Measurements from ENCODE around the gene FYCO1. TPM values are rescaled to one million over a fixed set of nuclear protein-coding genes. Genes with fewer than 3 reads are reported as not detected.
A peak's percentile ranks its signal among the peaks of the same experiment; 100 is the strongest.

FYCO1 gene
- total and polyA plus RNA-seq, 2 donors (not counting 1 experiment from before 2014, with no cell fraction given): 19.2 to 82.2 TPM

DNA sequence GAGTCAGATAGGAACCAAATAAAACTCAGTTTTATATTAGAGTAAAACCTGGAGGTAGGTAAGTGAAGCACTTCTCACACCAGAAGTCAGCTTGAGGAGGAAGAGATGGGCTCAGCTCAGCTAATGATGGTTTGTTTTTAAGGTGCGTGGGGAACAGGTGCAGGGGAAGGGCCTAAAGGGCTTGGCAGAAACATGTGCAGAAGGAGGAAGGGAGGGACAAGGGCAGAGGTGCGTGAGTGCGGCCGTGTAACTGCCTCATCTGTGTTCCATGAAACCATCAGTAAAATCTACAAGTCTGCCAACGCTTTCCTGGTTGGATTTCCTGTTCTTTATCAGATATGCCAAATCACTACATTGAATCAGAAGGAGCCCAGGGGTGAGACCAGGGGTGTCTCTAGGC is 19.9 kb downstream of the FYCO1 start:
- Histone ChIP-seq H3K27me3 (ENCODE audit: control insufficient read depth, insufficient read depth, low read length) (no peaks in the 10 kb centered on the region), H3K4me2 (ENCODE audit: extremely low read depth, insufficient read depth, low read length) (no peak overlapping the region), H4K20me1 (ENCODE audit: control insufficient read depth, extremely low read depth, insufficient read depth, low read length) (no peaks in the 10 kb centered on the region), H3K9ac (ENCODE audit: insufficient read depth, low read length) (no peak overlapping the region), H3K27ac (ENCODE audit: insufficient read depth, low read length) (no peak overlapping the region), H3K36me3 (ENCODE audit: control insufficient read depth, insufficient read depth, low read length) (peaks cover 13% of the 10 kb centered on the region), H3K9me3 (ENCODE audit: control insufficient read depth, insufficient read depth, low read depth, low read length) (no peaks in the 10 kb centered on the region), H3K4me3 (replicated peaks in 1 of 4; ENCODE audit: control extremely low read depth in 1 of 4, insufficient read depth in 1 of 4, low read depth in 3 of 4, low read length in 4 of 4) (no peak overlapping the region), H2AFZ (ENCODE audit: low read length) (no peak overlapping the region), H3K79me2 (ENCODE audit: control insufficient read depth, insufficient read depth, low read length) (no peaks in the 10 kb centered on the region), H3K4me1 (ENCODE audit: control insufficient read depth, extremely low read depth, insufficient read depth, low read length) (peaks cover 9% of the 10 kb centered on the region)
- TF ChIP-seq EZH2 (IDR thresholded peaks at IDR 0.05; ENCODE audit: low read length, missing control alignments): no peak
- TF ChIP-seq, protein P1, sequence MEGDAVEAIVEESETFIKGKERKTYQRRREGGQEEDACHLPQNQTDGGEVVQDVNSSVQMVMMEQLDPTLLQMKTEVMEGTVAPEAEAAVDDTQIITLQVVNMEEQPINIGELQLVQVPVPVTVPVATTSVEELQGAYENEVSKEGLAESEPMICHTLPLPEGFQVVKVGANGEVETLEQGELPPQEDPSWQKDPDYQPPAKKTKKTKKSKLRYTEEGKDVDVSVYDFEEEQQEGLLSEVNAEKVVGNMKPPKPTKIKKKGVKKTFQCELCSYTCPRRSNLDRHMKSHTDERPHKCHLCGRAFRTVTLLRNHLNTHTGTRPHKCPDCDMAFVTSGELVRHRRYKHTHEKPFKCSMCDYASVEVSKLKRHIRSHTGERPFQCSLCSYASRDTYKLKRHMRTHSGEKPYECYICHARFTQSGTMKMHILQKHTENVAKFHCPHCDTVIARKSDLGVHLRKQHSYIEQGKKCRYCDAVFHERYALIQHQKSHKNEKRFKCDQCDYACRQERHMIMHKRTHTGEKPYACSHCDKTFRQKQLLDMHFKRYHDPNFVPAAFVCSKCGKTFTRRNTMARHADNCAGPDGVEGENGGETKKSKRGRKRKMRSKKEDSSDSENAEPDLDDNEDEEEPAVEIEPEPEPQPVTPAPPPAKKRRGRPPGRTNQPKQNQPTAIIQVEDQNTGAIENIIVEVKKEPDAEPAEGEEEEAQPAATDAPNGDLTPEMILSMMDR (conservative IDR thresholded peaks at IDR 0.05 in 1 of 2, IDR thresholded peaks at IDR 0.05 in 1 of 2; ENCODE audit: low read depth in 1 of 2, low read length in 2 of 2): no peak
- no peak for DNase-seq (ENCODE audit: low read depth in 2 of 2)

- H4K20me1 ChIP-seq (ENCODE audit: control insufficient read depth, extremely low read depth, insufficient read depth, low read length): no peaks in the 10 kb centered on the region
- no peak overlapping the region for H3K4me2 ChIP-seq (ENCODE audit: extremely low read depth, insufficient read depth, low read length)
- no peaks in the 10 kb centered on the region for H3K9me3 ChIP-seq (ENCODE audit: control insufficient read depth, insufficient read depth, low read depth, low read length)
- TF ChIP-seq, protein P1 (conservative IDR thresholded peaks at IDR 0.05 in 1 of 2, IDR thresholded peaks at IDR 0.05 in 1 of 2; ENCODE audit: low read depth in 1 of 2, low read length in 2 of 2): no peak
- TF ChIP-seq EZH2 (IDR thresholded peaks at IDR 0.05; ENCODE audit: low read length, missing control alignments): no peak
- no peak for DNase-seq (ENCODE audit: low read depth in 2 of 2)
- H3K9ac ChIP-seq (ENCODE audit: insufficient read depth, low read length): no peak overlapping the region
- H3K79me2 ChIP-seq (ENCODE audit: control insufficient read depth, insufficient read depth, low read length): no peaks in the 10 kb centered on the region
- H3K36me3 ChIP-seq (ENCODE audit: control insufficient read depth, insufficient read depth, low read length): peaks cover 15% of the 10 kb centered on the region
- H3K27ac ChIP-seq (ENCODE audit: insufficient read depth, low read length): no peak overlapping the region
- no peak overlapping the region for H3K4me3 ChIP-seq (replicated peaks in 1 of 4; ENCODE audit: control extremely low read depth in 1 of 4, insufficient read depth in 1 of 4, low read depth in 3 of 4, low read length in 4 of 4)
- no peak overlapping the region for H2AFZ ChIP-seq (ENCODE audit: low read length)
- no peaks in the 10 kb centered on the region for H3K27me3 ChIP-seq (ENCODE audit: control insufficient read depth, insufficient read depth, low read length)
- peaks cover 7% of the 10 kb centered on the region for H3K4me1 ChIP-seq (ENCODE audit: control insufficient read depth, extremely low read depth, insufficient read depth, low read length)
Observed at GRCh38 chr3:45974686-45975085, 20.9 kb downstream of the FYCO1 start.

GRCh38 chr3:45972534-45973402 is 22.9 kb downstream of the FYCO1 start:
- no peaks in the 10 kb centered on the region for H3K79me2 ChIP-seq (ENCODE audit: control insufficient read depth, insufficient read depth, low read length)
- H3K27me3 ChIP-seq (ENCODE audit: control insufficient read depth, insufficient read depth, low read length): no peaks in the 10 kb centered on the region
- H3K36me3 ChIP-seq (ENCODE audit: control insufficient read depth, insufficient read depth, low read length): peaks cover 18% of the 10 kb centered on the region
- no peaks in the 10 kb centered on the region for H4K20me1 ChIP-seq (ENCODE audit: control insufficient read depth, extremely low read depth, insufficient read depth, low read length)
- H3K9ac ChIP-seq (ENCODE audit: insufficient read depth, low read length): no peak overlapping the region
- no peaks in the 10 kb centered on the region for H3K9me3 ChIP-seq (ENCODE audit: control insufficient read depth, insufficient read depth, low read depth, low read length)
- no peak overlapping the region for H3K4me3 ChIP-seq (replicated peaks in 1 of 4; ENCODE audit: control extremely low read depth in 1 of 4, insufficient read depth in 1 of 4, low read depth in 3 of 4, low read length in 4 of 4)
- peaks cover 10% of the 10 kb centered on the region for H3K4me1 ChIP-seq (ENCODE audit: control insufficient read depth, extremely low read depth, insufficient read depth, low read length)
- DNase-seq (ENCODE audit: low read depth in 2 of 2): peak; percentile 93 to 94
- no peak for TF ChIP-seq EZH2 (IDR thresholded peaks at IDR 0.05; ENCODE audit: low read length, missing control alignments)
- TF ChIP-seq, protein P1 (conservative IDR thresholded peaks at IDR 0.05 in 1 of 2, IDR thresholded peaks at IDR 0.05 in 1 of 2; ENCODE audit: low read depth in 1 of 2, low read length in 2 of 2): no peak
- peak overlapping the region; percentile 34 for H3K4me2 ChIP-seq (ENCODE audit: extremely low read depth, insufficient read depth, low read length)
- H3K27ac ChIP-seq (ENCODE audit: insufficient read depth, low read length): peak overlapping the region; percentile 22
- H2AFZ ChIP-seq (ENCODE audit: low read length): no peak overlapping the region

All from fibroblast of lung (primary cell).